IMR-90 (cell line): ENCODE data around the gene GPATCH2. TPM values are rescaled to one million over a fixed set of nuclear protein-coding genes. Genes with fewer than 3 reads are reported as not detected.
"Not testable (repeated sequence)": the region's sequence is repeated elsewhere in the genome, so short reads cannot be mapped to it uniquely, and the experiment has no call there.

Experiments
- ATAC-seq: fragments of 200-7000 bp; cut with Tn5 transposase; 2 replicates; pipeline ENCODE4 v1.9.1; 2020; ENCODE audit warnings: low read depth, mild to moderate bottlenecking, moderate library complexity
- BruUV-seq: library from RNA; stranded (reverse); fragments of 400-500 nt; replicated peaks from 2 replicates; lab custom pipeline; 2021; lab: Mats Ljungman, UMichigan
- CTCF ChIA-PET: fragments of 300-600 bp; formaldehyde crosslinking; extraction: SDS; loops from one replicate; lab custom pipeline; 2021; ENCODE audit warnings: antibody characterized with exemption; lab: Yijun Ruan, JAX
- POLR2A ChIA-PET: fragments of 300-600 bp; sonication (Branson Sonifier 250); formaldehyde crosslinking; loops from one replicate; lab custom pipeline; 2022; ENCODE audit warnings: antibody characterized with exemption; ENCODE audit not compliant: unreplicated experiment; lab: Charles Lee
- DNase-seq: peaks from one replicate; pipeline ENCODE4 v3.0.0; 2013
- H2AFZ ChIP-seq: replicated peaks from 2 replicates; pipeline ENCODE3; 2013; ENCODE audit warnings: low read length, mild to moderate bottlenecking; ENCODE audit not compliant: poor library complexity
- H2AK5ac ChIP-seq: 2 replicates; pipeline ENCODE4 v1.6.1; 2013; ENCODE audit warnings: low read depth, low read length, inconsistent platforms
- H2AK9ac ChIP-seq: replicated peaks from 2 replicates; pipeline ENCODE3; 2013; ENCODE audit warnings: mild to moderate bottlenecking, low read depth, low read length, moderate library complexity; ENCODE audit not compliant: poor library complexity
- H2BK120ac ChIP-seq: 2 replicates; pipeline ENCODE4 v1.6.1; 2013; ENCODE audit warnings: low read depth, low read length, inconsistent platforms
- H2BK15ac ChIP-seq: 3 replicates; pipeline ENCODE4 v1.6.1; 2013; ENCODE audit warnings: low read depth, low read length, inconsistent platforms
- H2BK20ac ChIP-seq: 2 replicates; pipeline ENCODE4 v1.6.1; 2013; ENCODE audit warnings: low read depth, mild to moderate bottlenecking, inconsistent platforms, low read length, moderate library complexity
- H2BK5ac ChIP-seq: 2 replicates; pipeline ENCODE4 v1.6.1; 2013; ENCODE audit warnings: mild to moderate bottlenecking, low read depth, low read length, inconsistent platforms; ENCODE audit not compliant: poor library complexity, severe bottlenecking
- H3K14ac ChIP-seq: replicated peaks from 2 replicates; pipeline ENCODE4 v1.6.1; 2013; ENCODE audit warnings: low read depth, low read length, inconsistent platforms
- H3K18ac ChIP-seq: 2 replicates; pipeline ENCODE4 v1.6.1; 2013; ENCODE audit warnings: low read depth, low read length, control low read depth
- H3K23ac ChIP-seq: 2 replicates; pipeline ENCODE4 v1.6.1; 2013; ENCODE audit warnings: low read depth, low read length, inconsistent platforms
- H3K27ac ChIP-seq: 2 replicates; pipeline ENCODE4 v1.5.1; 2013; ENCODE audit warnings: mild to moderate bottlenecking, control low read depth, low read length; ENCODE audit not compliant: insufficient read depth
- H3K27me3 ChIP-seq: 2 replicates; pipeline ENCODE4 v1.6.1; 2013; ENCODE audit warnings: low read length; ENCODE audit not compliant: control insufficient read depth, insufficient read depth
- H3K36me3 ChIP-seq: 2 replicates; pipeline ENCODE4 v1.6.1; 2013; ENCODE audit warnings: low read length, mixed read lengths; ENCODE audit not compliant: control insufficient read depth, insufficient read depth
- H3K4ac ChIP-seq: 2 replicates; pipeline ENCODE4 v1.6.1; 2013; ENCODE audit warnings: low read depth, low read length, inconsistent platforms
- H3K4me1 ChIP-seq: 2 replicates; pipeline ENCODE4 v1.6.1; 2013; ENCODE audit warnings: low read length, mixed read lengths; ENCODE audit not compliant: control insufficient read depth, insufficient read depth
- H3K4me2 ChIP-seq: 2 replicates; pipeline ENCODE4 v1.6.1; 2013; ENCODE audit warnings: low read depth, mild to moderate bottlenecking, control low read depth, low read length, moderate library complexity
- H3K4me3 ChIP-seq: 2 replicates; pipeline ENCODE4 v1.5.1; 2013; ENCODE audit warnings: low read depth, mild to moderate bottlenecking, control low read depth, low read length, moderate library complexity; ENCODE audit not compliant: insufficient read depth
- H3K56ac ChIP-seq: 2 replicates; pipeline ENCODE4 v1.6.1; 2013; ENCODE audit warnings: low read length, inconsistent platforms; ENCODE audit not compliant: insufficient read depth; ENCODE audit errors: extremely low read depth
- H3K79me1 ChIP-seq, 2 experiments: 2 replicates each; pipeline ENCODE4 v1.6.1; 2013; ENCODE audit warnings: low read length in 2 of 2, inconsistent platforms in 1 of 2, low read depth in 1 of 2
- H3K9ac ChIP-seq: 2 replicates; pipeline ENCODE4 v1.6.1; 2013; ENCODE audit warnings: low read depth, low read length, control low read depth
- H3K9me1 ChIP-seq: 2 replicates; pipeline ENCODE4 v1.6.1; 2013; ENCODE audit warnings: low read length, inconsistent platforms; ENCODE audit not compliant: insufficient read depth
- H3K9me3 ChIP-seq: 2 replicates; pipeline ENCODE4 v1.6.1; 2013; ENCODE audit warnings: low read length; ENCODE audit not compliant: control insufficient read depth, insufficient read depth
- H4K20me1 ChIP-seq: 2 replicates; pipeline ENCODE4 v1.6.1; 2013; ENCODE audit warnings: low read length, inconsistent platforms; ENCODE audit not compliant: insufficient read depth
- H4K5ac ChIP-seq: 2 replicates; pipeline ENCODE4 v1.6.1; 2013; ENCODE audit warnings: mild to moderate bottlenecking, low read depth, low read length, control low read depth
- H4K8ac ChIP-seq, 2 experiments: 2 replicates each; pipeline ENCODE4 v1.6.1; 2013; ENCODE audit warnings: low read depth in 2 of 2, low read length in 2 of 2, control low read depth in 1 of 2, inconsistent platforms in 1 of 2
- H4K91ac ChIP-seq: 2 replicates; pipeline ENCODE4 v1.6.1; 2013; ENCODE audit warnings: low read depth, low read length, inconsistent platforms; ENCODE audit not compliant: insufficient read depth
- WGBS, 2 experiments: methylation state at CpG; one replicate each; pipeline versions ENCODE4 v1.1.5 to v1.1.7; 2013; ENCODE audit warnings: missing lambda C conversion rate in 2 of 2; ENCODE audit not compliant: insufficient read length in 1 of 2; ENCODE audit errors: extremely low coverage in 2 of 2; 5-methylcytosine and 5-hydroxymethylcytosine counted together
- dilution Hi-C: fragments of 300-500 bp; cut with HindIII; formaldehyde crosslinking; loops from one replicate; pipeline ENCODE4 v1.14.3; 2018; ENCODE audit warnings: low sequenced_read_pairs; ENCODE audit not compliant: unreplicated experiment
- in situ Hi-C: fragments of 300-500 bp; cut with MboI; formaldehyde crosslinking; loops from 3 replicates; pipeline ENCODE4 v1.14.3; 2019; ENCODE audit warnings: low sequenced_read_pairs, inconsistent platforms, mixed read lengths
- intact Hi-C: fragments of 100-400 bp; cut with micrococcal nuclease; formaldehyde crosslinking; loops from 2 replicates; pipeline ENCODE4 v1.10.0; 2022
- polyA plus RNA-seq, 3 experiments: library from polyadenylated mRNA; depleted of rRNA; stranded (reverse); fragments of >200 nt; gene quantifications; 2 replicates each; pipeline ENCODE4 v1.2.3, GENCODE V29; 2012; ENCODE audit warnings: low replicate concordance in 1 of 3
- total RNA-seq: library from RNA; depleted of rRNA; stranded (reverse); fragments of >200 nt; gene quantifications from 2 replicates; pipeline ENCODE4 v1.2.3, GENCODE V29; 2012

GPATCH2 gene
- total and polyA plus RNA-seq, 2 of the 4 experiments (the other 2 are of a cell fraction): 4.7 to 11.8 TPM

GRCh38 chr1:217584286-217584811 is 46.5 kb downstream of the GPATCH2 start:
- CTCF ChIA-PET, H3K9ac ChIP-seq, H3K56ac ChIP-seq, H3K36me3 ChIP-seq, H4K8ac ChIP-seq, H2BK120ac ChIP-seq, H4K91ac ChIP-seq, H3K4ac ChIP-seq, intact Hi-C loops, H3K23ac ChIP-seq, H3K14ac ChIP-seq, H3K4me2 ChIP-seq, H2AFZ ChIP-seq, in situ Hi-C loops, H2BK15ac ChIP-seq, H3K27ac ChIP-seq, H3K18ac ChIP-seq, H2BK5ac ChIP-seq, dilution Hi-C loops, H3K79me1 ChIP-seq, ATAC-seq, H3K9me3 ChIP-seq, BruUV-seq, H3K27me3 ChIP-seq, H3K4me1 ChIP-seq, H3K9me1 ChIP-seq, H3K4me3 ChIP-seq, DNase-seq, H4K5ac ChIP-seq, H2AK9ac ChIP-seq, H4K20me1 ChIP-seq, H2BK20ac ChIP-seq, H2AK5ac ChIP-seq: not testable (repeated sequence)
- POLR2A ChIA-PET: interaction anchor here (0.5 kb wide), 1 partner anchor 34 kb away, joined by 4 read pairs; no protein-coding TSS in a partner anchor
- no CpG with 5 or more reads among the region's 5 CpGs for WGBS, 2 experiments
